SH-SY5Y (cell line): ENCODE measurements around the gene ASB2.

Source experiments
- GATA2 ChIP-seq: IDR thresholded peaks from 2 replicates; pipeline ENCODE4 v1.6.1; 2011; ENCODE audit warnings: mild to moderate bottlenecking, low read depth, low read length
- GATA3 ChIP-seq: IDR thresholded peaks from 2 replicates; pipeline ENCODE4 v1.6.1; 2011; ENCODE audit warnings: low read depth, mild to moderate bottlenecking, low read length, moderate library complexity

ASB2 gene

GRCh38 chr14:93994919-93995682 lies 18.7 kb upstream of the ASB2 start:
- TF ChIP-seq GATA3: no peak
- TF ChIP-seq GATA2: no peak

GRCh38 chr14:93993382-93993781 lies 17.0 kb upstream of the ASB2 start:
- TF ChIP-seq GATA3 (no peak), GATA2 (no peak)

GRCh38 chr14:93991649-93992048 lies 15.3 kb upstream of the ASB2 start:
- TF ChIP-seq GATA3 (no peak), GATA2 (no peak)

DNA sequence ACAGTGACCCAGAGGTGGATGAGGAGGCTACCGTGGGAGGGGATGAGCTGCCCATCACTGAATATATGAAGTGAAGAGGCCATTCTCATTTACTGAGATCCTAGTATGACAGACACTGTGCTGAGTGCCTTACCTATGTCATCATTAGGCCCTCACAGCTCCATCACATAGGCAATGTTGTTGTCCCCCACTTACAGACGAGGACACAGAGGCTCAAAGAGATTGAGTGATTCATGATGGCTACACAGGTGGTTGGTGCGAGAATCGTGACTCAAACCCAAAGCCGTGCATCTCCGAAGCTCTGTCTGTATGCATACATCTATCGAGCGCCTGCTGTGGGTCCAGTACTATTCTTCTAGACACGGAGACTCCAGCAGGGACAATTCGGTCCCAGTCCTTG lies 14.8 kb upstream of the ASB2 start:
- TF ChIP-seq GATA3: no peak
- TF ChIP-seq GATA2: no peak

- TF ChIP-seq GATA2 (no peak), GATA3 (no peak)
Observed at GRCh38 chr14:93989939-93990338, 13.6 kb upstream of the ASB2 start.

DNA sequence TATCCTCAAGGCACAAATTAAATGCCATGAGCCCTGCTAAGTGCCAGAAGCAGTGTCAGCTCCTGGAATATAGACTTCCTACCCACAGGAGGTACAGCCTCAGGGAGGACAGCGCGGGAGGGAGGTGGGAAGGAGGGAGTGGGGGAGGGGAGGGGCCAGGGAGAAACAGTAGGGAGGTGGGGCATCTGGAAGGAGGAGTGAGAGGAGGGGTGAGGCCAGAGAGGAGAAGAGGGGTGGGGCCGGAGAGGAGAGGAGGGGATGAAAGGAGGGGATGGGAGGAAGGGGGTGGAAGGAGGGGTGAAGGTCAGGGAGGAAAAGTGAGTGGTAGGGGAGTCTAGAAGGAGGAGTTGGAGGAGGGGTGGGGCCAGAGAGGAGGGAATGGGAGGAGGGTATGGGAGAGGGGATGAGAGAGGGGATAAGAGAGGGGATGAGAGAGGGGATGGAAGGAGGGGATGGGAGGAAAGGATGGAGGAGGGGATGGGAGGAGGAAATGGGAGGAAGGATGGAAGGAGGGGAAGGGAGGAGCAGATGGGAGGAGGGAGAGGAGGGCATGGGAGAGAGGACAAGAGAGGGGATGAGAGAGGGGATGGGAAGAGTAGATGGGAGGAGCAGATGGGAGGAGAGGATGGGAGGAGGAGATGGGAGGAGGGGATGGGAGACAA lies 11.6 kb upstream of the ASB2 start:
- TF ChIP-seq GATA2 (no peak), GATA3 (no peak)

GRCh38 chr14:93987376-93987775 lies 11.0 kb upstream of the ASB2 start:
- TF ChIP-seq GATA3 (no peak), GATA2 (no peak)

DNA sequence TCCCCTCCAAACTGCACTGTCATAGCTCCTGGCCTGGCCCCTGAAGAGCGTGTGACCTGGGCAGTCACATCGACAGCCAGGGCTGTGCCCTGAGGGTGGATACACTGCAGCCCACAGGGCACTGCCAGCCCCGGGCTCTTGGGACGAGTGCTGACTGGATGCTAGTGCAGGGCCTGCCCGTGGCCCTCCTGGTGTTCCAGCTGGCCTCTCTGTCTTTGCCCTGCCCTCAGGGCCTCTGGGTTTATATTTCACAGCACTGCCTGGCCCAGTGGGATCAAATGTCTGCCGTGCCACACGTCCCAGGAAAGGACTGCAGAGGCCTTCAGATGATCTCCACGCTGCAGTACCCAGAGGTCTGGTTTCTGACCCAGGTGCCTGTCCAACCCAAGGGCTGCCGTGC lies 10.6 kb upstream of the ASB2 start:
- TF ChIP-seq GATA2: no peak
- TF ChIP-seq GATA3: no peak

DNA sequence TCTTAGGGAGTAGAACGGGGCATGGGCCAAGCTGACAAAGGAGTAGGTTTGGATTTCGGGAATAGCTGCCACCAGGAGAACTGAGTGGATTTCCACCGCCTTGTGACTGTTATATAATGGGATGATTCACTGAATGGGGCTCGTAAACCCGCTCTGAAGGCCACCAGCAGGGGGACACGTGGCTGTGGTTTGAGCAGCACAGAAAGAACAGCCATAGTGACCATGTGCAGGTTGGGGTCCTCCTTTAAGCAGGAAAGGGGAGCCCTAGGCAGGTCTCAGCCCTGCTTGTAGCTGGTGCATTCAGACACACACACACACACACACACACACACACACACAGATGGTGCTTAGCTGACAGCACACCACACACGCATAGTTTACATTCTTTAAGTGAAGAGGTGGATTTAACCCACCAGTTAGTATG lies 8.6 kb upstream of the ASB2 start:
- TF ChIP-seq GATA2 (no peak), GATA3 (no peak)

- TF ChIP-seq GATA3 (no peak), GATA2 (no peak)
Observed at GRCh38 chr14:93984070-93984469, 7.7 kb upstream of the ASB2 start.

GRCh38 chr14:93982230-93983007 lies 6.0 kb upstream of the ASB2 start:
- TF ChIP-seq GATA3 (no peak), GATA2 (no peak)

DNA sequence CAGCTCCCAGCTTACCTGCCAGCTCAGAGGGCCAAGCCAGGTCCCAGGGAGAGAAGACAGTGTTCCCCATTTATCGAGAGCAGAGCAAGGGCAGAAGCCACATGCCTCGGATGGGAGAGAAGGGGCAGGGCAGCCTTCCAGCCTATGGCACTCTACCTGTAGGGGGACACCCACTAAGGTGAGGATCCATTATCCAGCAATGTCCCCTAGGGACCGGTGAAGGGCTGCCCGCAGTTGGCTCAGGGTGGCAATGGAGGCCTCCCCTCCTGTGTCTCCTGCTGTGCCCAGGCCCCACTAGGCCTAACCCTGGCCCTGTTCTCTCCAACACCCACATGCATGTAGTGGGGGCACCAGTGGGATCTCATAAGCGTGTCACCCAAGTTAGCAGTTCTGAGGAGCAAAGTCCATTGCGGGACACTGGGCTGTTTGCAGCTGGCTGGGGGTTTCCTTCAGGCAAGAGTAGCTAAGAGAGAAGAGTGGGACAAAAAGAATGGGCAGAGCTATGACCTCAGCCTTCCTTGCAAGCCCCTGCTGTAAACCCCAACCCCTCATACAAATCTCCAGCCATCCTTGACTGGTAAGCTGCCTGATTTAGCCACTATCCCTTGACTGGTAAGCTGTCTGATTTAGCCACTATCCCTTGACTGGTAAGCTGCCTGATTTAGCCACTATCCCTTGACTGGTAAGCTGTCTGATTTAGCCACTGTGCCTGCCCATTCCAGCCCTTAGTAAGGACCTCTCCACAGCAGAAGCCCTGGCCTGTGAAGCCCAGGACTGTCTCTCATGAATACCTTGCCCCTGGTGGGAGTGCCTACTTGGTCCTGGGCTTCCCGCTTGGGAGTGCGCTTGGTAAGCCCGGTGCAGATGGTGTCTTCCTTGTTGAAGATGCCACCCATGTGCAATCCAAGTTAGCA lies 5.2 kb upstream of the ASB2 start:
- TF ChIP-seq GATA2 (no peak), GATA3 (no peak)

- TF ChIP-seq GATA2 (no peak), GATA3 (no peak)
Observed at GRCh38 chr14:93980456-93981201, 4.3 kb upstream of the ASB2 start.
